ENCODE data around the gene SENP3.

- TF ChIP-seq CTCF (tag by site-specific recombination; IDR thresholded peaks at IDR 0.05) (no peak), ZNF776 (tag by site-specific recombination; IDR thresholded peaks at IDR 0.05; ENCODE audit: borderline replicate concordance) (no peak), ZNF239 (tag by site-specific recombination; IDR thresholded peaks at IDR 0.05) (no peak), ZNF629 (tag by site-specific recombination; IDR thresholded peaks at IDR 0.05) (no peak), ZNF654 (tag by site-specific recombination; IDR thresholded peaks at IDR 0.05; ENCODE audit: low read depth) (no peak), PRDM10 (tag by site-specific recombination; IDR thresholded peaks at IDR 0.05) (no peak), ZNF560 (tag by site-specific recombination; IDR thresholded peaks at IDR 0.05; ENCODE audit: borderline replicate concordance) (no peak), ZNF621 (tag by site-specific recombination; IDR thresholded peaks at IDR 0.05) (no peak), ZNF777 (tag by site-specific recombination; IDR thresholded peaks at IDR 0.05; ENCODE audit: borderline replicate concordance) (no peak), ZBTB1 (tag by site-specific recombination; IDR thresholded peaks at IDR 0.05) (no peak), ZNF768 (tag by site-specific recombination; IDR thresholded peaks at IDR 0.05) (no peak)
These were observed 31.6 kb downstream of the SENP3 start for GRCh38 chr17:7593296-7593695.

Data from HEK293 (cell line).